Measurements from ENCODE around the gene CACNA1C. TPM values are rescaled to one million over a fixed set of nuclear protein-coding genes. Genes with fewer than 3 reads are reported as not detected.

Gene CACNA1C
- total RNA-seq, 1 experiment from 2014 or later, result 1.1 TPM

DNA sequence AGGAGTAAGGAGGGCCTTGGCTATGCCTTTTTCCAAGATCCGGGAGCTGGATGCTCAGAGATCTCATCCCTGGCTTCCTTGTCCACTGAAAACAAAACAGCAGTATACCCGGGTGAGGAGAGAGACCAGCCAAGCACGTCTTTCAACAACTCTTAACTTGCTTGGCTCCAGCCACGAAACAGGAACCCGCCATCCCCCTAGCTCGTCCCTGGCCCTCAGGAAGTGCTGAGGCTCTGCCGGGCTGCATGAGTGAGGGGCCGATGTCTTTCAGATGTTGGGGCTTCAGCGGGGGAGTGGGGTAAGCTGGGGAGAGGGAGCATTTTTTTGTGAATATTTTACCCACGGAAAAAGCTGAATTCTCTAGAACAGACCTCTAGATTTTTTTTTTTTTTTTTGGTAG lies 231.1 kb downstream of the CACNA1C start:
- no peak overlapping the region for H3K9ac ChIP-seq (ENCODE audit: extremely low read depth, insufficient read length, low read length)
- no peak overlapping the region for H2BK12ac ChIP-seq (ENCODE audit: insufficient read length, low read depth, low read length)
- H2AK5ac ChIP-seq (ENCODE audit: insufficient read length, low read length), result no peak overlapping the region
- no peaks in the 10 kb centered on the region for H3K79me2 ChIP-seq (ENCODE audit: insufficient read depth, low read length)
- no peak overlapping the region for H3K23ac ChIP-seq (ENCODE audit: insufficient read length, low read depth, low read length)
- H3K14ac ChIP-seq (ENCODE audit: insufficient read depth, low read length), result no peak overlapping the region
- H3K4ac ChIP-seq (ENCODE audit: low read depth, low read length), result no peak overlapping the region
- H3K27me3 ChIP-seq (ENCODE audit: insufficient read depth, low read length), result no peaks in the 10 kb centered on the region
- no peaks in the 10 kb centered on the region for H4K20me1 ChIP-seq (ENCODE audit: control insufficient read depth, insufficient read depth, insufficient read length)
- H3K4me1 ChIP-seq (ENCODE audit: insufficient read depth, low read length), result peaks cover 2% of the 10 kb centered on the region; the same call in 1 of the 2 replicates
- no peak overlapping the region for H2AFZ ChIP-seq (ENCODE audit: low read length)
- no peak overlapping the region for H3K18ac ChIP-seq (ENCODE audit: insufficient read length, low read depth, low read length)
- no peaks in the 10 kb centered on the region for H3K9me3 ChIP-seq (ENCODE audit: control insufficient read depth, low read depth, low read length)
- Mint-ChIP-seq H3K36me3 (ENCODE audit: insufficient read depth in 1 of 3, low read depth in 3 of 3) (no peaks in the 10 kb centered on the region), H3K27ac (peak overlapping the region in 1 of 3 experiments; percentile 57; a peak in 1 of 7 replicates), H3K4me3 (no peak overlapping the region), H3K4me1 (peaks cover 50 to 57% of the 10 kb centered on the region in 2 experiments), H3K9me3 (peaks cover 0 to 10% of the 10 kb centered on the region in 2 experiments; a peak in 2 of 5 replicates), H3K27me3 (ENCODE audit: low read depth) (peaks cover 3% of the 10 kb centered on the region; the same call in 1 of the 2 replicates)
- no peak overlapping the region for H4K91ac ChIP-seq (ENCODE audit: insufficient read length, low read depth, low read length)
- no peak overlapping the region for H2BK20ac ChIP-seq (ENCODE audit: low read depth, low read length, poor library complexity, severe bottlenecking)
- no peak overlapping the region for H3K27ac ChIP-seq (ENCODE audit: insufficient read length, low read depth, low read length)
- no peak overlapping the region for H4K8ac ChIP-seq (replicated peaks; ENCODE audit: insufficient read length, low read depth, low read length)
- no CpG with 5 or more reads among the region's 10 CpGs for WGBS (ENCODE audit: extremely low coverage, insufficient read length, low lambda C conversion rate)
- no peaks in the 10 kb centered on the region for H3K23me2 ChIP-seq (ENCODE audit: insufficient read length, low read depth, low read length, poor library complexity, severe bottlenecking)
- H3K79me1 ChIP-seq (ENCODE audit: insufficient read depth, low read depth, low read length, poor library complexity, severe bottlenecking), result no peaks in the 10 kb centered on the region
- H4K5ac ChIP-seq (ENCODE audit: insufficient read length, low read depth, low read length), result no peak overlapping the region
- H3K4me2 ChIP-seq (ENCODE audit: insufficient read depth, insufficient read length, low read length), result no peak overlapping the region
- H3T11ph ChIP-seq (ENCODE audit: low read length), result no peak overlapping the region
- H2BK5ac ChIP-seq (ENCODE audit: insufficient read length, low read length), result no peak overlapping the region
- TF ChIP-seq, protein P1, sequence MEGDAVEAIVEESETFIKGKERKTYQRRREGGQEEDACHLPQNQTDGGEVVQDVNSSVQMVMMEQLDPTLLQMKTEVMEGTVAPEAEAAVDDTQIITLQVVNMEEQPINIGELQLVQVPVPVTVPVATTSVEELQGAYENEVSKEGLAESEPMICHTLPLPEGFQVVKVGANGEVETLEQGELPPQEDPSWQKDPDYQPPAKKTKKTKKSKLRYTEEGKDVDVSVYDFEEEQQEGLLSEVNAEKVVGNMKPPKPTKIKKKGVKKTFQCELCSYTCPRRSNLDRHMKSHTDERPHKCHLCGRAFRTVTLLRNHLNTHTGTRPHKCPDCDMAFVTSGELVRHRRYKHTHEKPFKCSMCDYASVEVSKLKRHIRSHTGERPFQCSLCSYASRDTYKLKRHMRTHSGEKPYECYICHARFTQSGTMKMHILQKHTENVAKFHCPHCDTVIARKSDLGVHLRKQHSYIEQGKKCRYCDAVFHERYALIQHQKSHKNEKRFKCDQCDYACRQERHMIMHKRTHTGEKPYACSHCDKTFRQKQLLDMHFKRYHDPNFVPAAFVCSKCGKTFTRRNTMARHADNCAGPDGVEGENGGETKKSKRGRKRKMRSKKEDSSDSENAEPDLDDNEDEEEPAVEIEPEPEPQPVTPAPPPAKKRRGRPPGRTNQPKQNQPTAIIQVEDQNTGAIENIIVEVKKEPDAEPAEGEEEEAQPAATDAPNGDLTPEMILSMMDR (conservative IDR thresholded peaks at IDR 0.05), result no peak
- no peak for DNase-seq
- H3K56ac ChIP-seq (ENCODE audit: insufficient read length, low read depth, low read length), result no peak overlapping the region
- no peak overlapping the region for H2BK120ac ChIP-seq (ENCODE audit: low read depth, low read length, poor library complexity, severe bottlenecking)
- no peak overlapping the region for H2BK15ac ChIP-seq (ENCODE audit: low read depth, low read length)

Data from H9 (cell line).